SK-N-MC (cell line): Measurements from ENCODE around the gene IL6ST.

Experiments
- EZH2 ChIP-seq: fragments of 200-600 bp; sonication (generic); IDR thresholded peaks from one replicate; pipeline ENCODE4 v1.6.1; 2017; ENCODE audit warnings: antibody characterized with exemption
- POLR2AphosphoS5 ChIP-seq: IDR thresholded peaks from 2 replicates; pipeline ENCODE4 v1.6.1; 2012; ENCODE audit warnings: mild to moderate bottlenecking, low read depth, low read length, borderline replicate concordance

DNA sequence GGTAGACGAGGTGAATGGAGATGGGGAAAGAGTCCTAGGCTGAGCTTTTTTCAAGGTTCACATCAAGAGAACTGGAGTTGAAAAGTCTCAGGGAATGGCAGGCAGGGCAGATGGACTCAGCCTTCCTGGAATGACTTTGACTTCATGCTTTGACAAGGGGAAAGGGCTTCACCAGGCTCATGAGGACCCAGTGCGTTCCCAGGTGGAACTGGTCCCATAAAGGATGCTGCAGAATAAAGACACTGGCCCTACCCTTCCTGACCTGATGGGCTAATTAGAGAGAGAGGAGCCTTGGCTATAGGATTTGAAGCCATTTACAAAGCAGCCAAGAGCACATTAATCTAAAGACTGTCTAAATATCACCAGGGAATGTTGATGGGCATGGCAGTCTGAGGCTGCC, 79.8 kb downstream of the IL6ST start:
- TF ChIP-seq EZH2, result no peak
- no peak for TF ChIP-seq POLR2AphosphoS5
